SKM-1 (cell line): ENCODE data around the gene RBMS3.

Experiments
- DNase-seq: peaks from one replicate; lab custom pipeline; 2025; ENCODE audit not compliant: unreplicated experiment; lab: John Stamatoyannopoulos, UW

The RBMS3 gene

GRCh38 chr3:29701326-29701983 is 420.6 kb downstream of the RBMS3 start:
- no peak for DNase-seq

- no peak for DNase-seq
These were observed 425.3 kb downstream of the RBMS3 start for GRCh38 chr3:29705906-29706844.

- no peak for DNase-seq
These were observed 428.0 kb downstream of the RBMS3 start for GRCh38 chr3:29708884-29709283.

- DNase-seq: no peak
These were observed 430.4 kb downstream of the RBMS3 start for GRCh38 chr3:29711255-29711771.

- no peak for DNase-seq
These were observed 435.3 kb downstream of the RBMS3 start for GRCh38 chr3:29716213-29716612.

- no peak for DNase-seq
These were observed 437.8 kb downstream of the RBMS3 start for GRCh38 chr3:29718661-29719065.

GRCh38 chr3:29720665-29721064 is 439.8 kb downstream of the RBMS3 start:
- DNase-seq: no peak

- DNase-seq: no peak
These were observed 440.9 kb downstream of the RBMS3 start for GRCh38 chr3:29721789-29722188.

GRCh38 chr3:29731050-29731449 is 450.2 kb downstream of the RBMS3 start:
- DNase-seq: no peak

- DNase-seq: no peak
These were observed 460.4 kb downstream of the RBMS3 start for GRCh38 chr3:29741231-29741630.

GRCh38 chr3:29745232-29745870 is 464.5 kb downstream of the RBMS3 start:
- no peak for DNase-seq

- no peak for DNase-seq
These were observed 465.4 kb downstream of the RBMS3 start for GRCh38 chr3:29746163-29746760.

- no peak for DNase-seq
These were observed 467.1 kb downstream of the RBMS3 start for GRCh38 chr3:29747991-29748390.

- no peak for DNase-seq
These were observed 470.9 kb downstream of the RBMS3 start for GRCh38 chr3:29751647-29752314.

GRCh38 chr3:29754346-29754745 is 473.5 kb downstream of the RBMS3 start:
- no peak for DNase-seq

GRCh38 chr3:29755416-29755815 is 474.5 kb downstream of the RBMS3 start:
- DNase-seq: no peak

GRCh38 chr3:29757054-29757777 is 476.3 kb downstream of the RBMS3 start:
- no peak for DNase-seq

- DNase-seq: no peak
These were observed 477.2 kb downstream of the RBMS3 start for GRCh38 chr3:29758108-29758433.

- no peak for DNase-seq
These were observed 477.8 kb downstream of the RBMS3 start for GRCh38 chr3:29758434-29759322.
